ENCODE measurements around the gene FCHSD2. TPM values are rescaled to one million over a fixed set of nuclear protein-coding genes. Genes with fewer than 3 reads are reported as not detected.

Gene FCHSD2
- total and polyA plus RNA-seq, 2 donors (not counting 1 experiment from before 2014, with no cell fraction given), result 113 to 189 TPM

- Histone ChIP-seq H3K36me3 (replicated peaks in 1 of 2; ENCODE audit: control extremely low read depth in 1 of 2, control insufficient read depth in 1 of 2, extremely low read depth in 1 of 2, insufficient read depth in 2 of 2, low read length in 1 of 2) (peaks cover 8 to 93% of the 10 kb centered on the region in 2 experiments), H3K9ac (ENCODE audit: low read length) (no peak overlapping the region), H3K4me1 (ENCODE audit: control insufficient read depth in 2 of 2, insufficient read depth in 2 of 2, low read length in 2 of 2) (no peaks in the 10 kb centered on the region), H3K9me3 (ENCODE audit: control extremely low read depth in 1 of 3, control insufficient read depth in 2 of 3, insufficient read depth in 1 of 3, low read length in 2 of 3) (no peaks in the 10 kb centered on the region), H4K20me1 (ENCODE audit: control insufficient read depth, insufficient read depth, low read length, poor library complexity, severe bottlenecking) (peaks cover 31% of the 10 kb centered on the region), H3K27me3 (replicated peaks in 1 of 4; ENCODE audit: control extremely low read depth in 1 of 4, control insufficient read depth in 3 of 4, insufficient read depth in 4 of 4, low read length in 3 of 4) (no peaks in the 10 kb centered on the region), H3K4me2 (replicated peaks; ENCODE audit: low read depth, low read length, poor library complexity, severe bottlenecking) (no peak overlapping the region), H3K79me2 (ENCODE audit: control insufficient read depth, insufficient read depth, low read length) (peaks cover 15% of the 10 kb centered on the region), H3K27ac (ENCODE audit: low read length in 2 of 2) (no peak overlapping the region), H3K4me3 (ENCODE audit: control extremely low read depth in 1 of 5, extremely low read depth in 1 of 5, insufficient read depth in 1 of 5, low read depth in 2 of 5, low read length in 4 of 5) (no peak overlapping the region), H2AFZ (ENCODE audit: insufficient read depth, low read depth, low read length, poor library complexity, severe bottlenecking) (no peak overlapping the region)
- intact Hi-C loops (cut with micrococcal nuclease), result no loop called here
- ChIA-PET POLR2A (no interaction called here), CTCF (no interaction called here)
- peak overlapping the region; percentile 39 for H3K27ac Mint-ChIP-seq
- no peak for ATAC-seq (ENCODE audit: low read depth)
- H3K4me1 Mint-ChIP-seq, result no peaks in the 10 kb centered on the region
- TF ChIP-seq EZH2 (IDR thresholded peaks at IDR 0.05; ENCODE audit: borderline replicate concordance, insufficient read depth, low read depth, low read length, poor library complexity, severe bottlenecking), result no peak
- TF ChIP-seq, protein P1, sequence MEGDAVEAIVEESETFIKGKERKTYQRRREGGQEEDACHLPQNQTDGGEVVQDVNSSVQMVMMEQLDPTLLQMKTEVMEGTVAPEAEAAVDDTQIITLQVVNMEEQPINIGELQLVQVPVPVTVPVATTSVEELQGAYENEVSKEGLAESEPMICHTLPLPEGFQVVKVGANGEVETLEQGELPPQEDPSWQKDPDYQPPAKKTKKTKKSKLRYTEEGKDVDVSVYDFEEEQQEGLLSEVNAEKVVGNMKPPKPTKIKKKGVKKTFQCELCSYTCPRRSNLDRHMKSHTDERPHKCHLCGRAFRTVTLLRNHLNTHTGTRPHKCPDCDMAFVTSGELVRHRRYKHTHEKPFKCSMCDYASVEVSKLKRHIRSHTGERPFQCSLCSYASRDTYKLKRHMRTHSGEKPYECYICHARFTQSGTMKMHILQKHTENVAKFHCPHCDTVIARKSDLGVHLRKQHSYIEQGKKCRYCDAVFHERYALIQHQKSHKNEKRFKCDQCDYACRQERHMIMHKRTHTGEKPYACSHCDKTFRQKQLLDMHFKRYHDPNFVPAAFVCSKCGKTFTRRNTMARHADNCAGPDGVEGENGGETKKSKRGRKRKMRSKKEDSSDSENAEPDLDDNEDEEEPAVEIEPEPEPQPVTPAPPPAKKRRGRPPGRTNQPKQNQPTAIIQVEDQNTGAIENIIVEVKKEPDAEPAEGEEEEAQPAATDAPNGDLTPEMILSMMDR (IDR thresholded peaks at IDR 0.05), result no peak
- H3K4me3 Mint-ChIP-seq, result no peak overlapping the region
- H3K27me3 Mint-ChIP-seq, result no peaks in the 10 kb centered on the region
- H3K9me3 Mint-ChIP-seq (ENCODE audit: insufficient read depth), result no peaks in the 10 kb centered on the region
- DNase-seq, result no peak
- 94% methylated on average over 13 of the region's 14 CpGs for whole genome bisulfite sequencing (ENCODE audit: insufficient coverage)
These were observed 299.3 kb downstream of the FCHSD2 start for GRCh38 chr11:72842653-72843330.

GRCh38 chr11:72842126-72842525 is 300.0 kb downstream of the FCHSD2 start:
- H3K9me3 ChIP-seq (ENCODE audit: control extremely low read depth in 1 of 3, control insufficient read depth in 2 of 3, insufficient read depth in 1 of 3, low read length in 2 of 3), result no peaks in the 10 kb centered on the region
- no peak overlapping the region for H3K27ac ChIP-seq (ENCODE audit: low read length in 2 of 2)
- DNase-seq (no peak), ATAC-seq (ENCODE audit: low read depth) (no peak)
- no peaks in the 10 kb centered on the region for H3K27me3 ChIP-seq (replicated peaks in 1 of 4; ENCODE audit: control extremely low read depth in 1 of 4, control insufficient read depth in 3 of 4, insufficient read depth in 4 of 4, low read length in 3 of 4)
- H3K27me3 Mint-ChIP-seq, result no peaks in the 10 kb centered on the region
- POLR2A ChIA-PET, result no interaction called here
- H3K9me3 Mint-ChIP-seq (ENCODE audit: insufficient read depth), result no peaks in the 10 kb centered on the region
- H3K4me3 ChIP-seq (ENCODE audit: control extremely low read depth in 1 of 5, extremely low read depth in 1 of 5, insufficient read depth in 1 of 5, low read depth in 2 of 5, low read length in 4 of 5), result no peak overlapping the region
- no peaks in the 10 kb centered on the region for H3K4me1 ChIP-seq (ENCODE audit: control insufficient read depth in 2 of 2, insufficient read depth in 2 of 2, low read length in 2 of 2)
- H3K27ac Mint-ChIP-seq, result peak overlapping the region; percentile 0
- peaks cover 14% of the 10 kb centered on the region for H3K79me2 ChIP-seq (ENCODE audit: control insufficient read depth, insufficient read depth, low read length)
- intact Hi-C loops (cut with micrococcal nuclease), result no loop called here
- H2AFZ ChIP-seq (ENCODE audit: insufficient read depth, low read depth, low read length, poor library complexity, severe bottlenecking), result no peak overlapping the region
- TF ChIP-seq EZH2 (IDR thresholded peaks at IDR 0.05; ENCODE audit: borderline replicate concordance, insufficient read depth, low read depth, low read length, poor library complexity, severe bottlenecking), result no peak
- TF ChIP-seq, protein P1 (IDR thresholded peaks at IDR 0.05), result no peak
- H4K20me1 ChIP-seq (ENCODE audit: control insufficient read depth, insufficient read depth, low read length, poor library complexity, severe bottlenecking), result peaks cover 31% of the 10 kb centered on the region
- CTCF ChIA-PET, result interaction anchor here (0.8 kb wide), 1 partner anchor 117 kb away, joined by 3 read pairs; no protein-coding TSS in a partner anchor
- H3K4me1 Mint-ChIP-seq, result no peaks in the 10 kb centered on the region
- H3K4me3 Mint-ChIP-seq, result no peak overlapping the region
- 100% methylated on average over 1 of the region's 5 CpGs for WGBS (ENCODE audit: insufficient coverage)
- peaks cover 8 to 94% of the 10 kb centered on the region in 2 experiments for H3K36me3 ChIP-seq (replicated peaks in 1 of 2; ENCODE audit: control extremely low read depth in 1 of 2, control insufficient read depth in 1 of 2, extremely low read depth in 1 of 2, insufficient read depth in 2 of 2, low read length in 1 of 2)
- no peak overlapping the region for H3K4me2 ChIP-seq (replicated peaks; ENCODE audit: low read depth, low read length, poor library complexity, severe bottlenecking)
- H3K9ac ChIP-seq (ENCODE audit: low read length), result no peak overlapping the region

Measured in B cell (primary cell).